PC-9 (cell line): ENCODE data around the gene DBX1. TPM values are rescaled to one million over a fixed set of nuclear protein-coding genes. Genes with fewer than 3 reads are reported as not detected.
"Not testable (repeated sequence)": the region's sequence is repeated elsewhere in the genome, so short reads cannot be mapped to it uniquely, and the experiment has no call there.

Experiments
- BruUV-seq: library from RNA; stranded (reverse); fragments of 400-500 nt; replicated peaks from 2 replicates; lab custom pipeline; 2021; lab: Mats Ljungman, UMichigan
- CTCF ChIA-PET: fragments of 300-600 bp; sonication (Branson Sonifier 250); formaldehyde crosslinking; loops from one replicate; lab custom pipeline; 2022; ENCODE audit warnings: antibody characterized with exemption; lab: Charles Lee
- POLR2A ChIA-PET: fragments of 300-600 bp; sonication (Branson Sonifier 250); formaldehyde crosslinking; loops from one replicate; lab custom pipeline; 2022; ENCODE audit warnings: antibody characterized with exemption; ENCODE audit not compliant: unreplicated experiment; lab: Charles Lee
- DNase-seq, 2 experiments: peaks; one replicate each; pipeline versions ENCODE4 v3.0.0 to v3.0.0-alpha.2; 2015 to 2022; ENCODE audit warnings: mixed read lengths in 1 of 2
- H2AFZ ChIP-seq: fragments of 200-600 bp; sonication (generic); 2 replicates; pipeline ENCODE4 v1.8.1; 2017; ENCODE audit warnings: antibody characterized with exemption
- H3F3A ChIP-seq: fragments of 200-600 bp; sonication (generic); 2 replicates; pipeline ENCODE4 v1.8.1; 2017; ENCODE audit warnings: antibody characterized with exemption, mild to moderate bottlenecking, low read depth; ENCODE audit not compliant: insufficient read depth
- H3K27ac ChIP-seq: fragments of 200-600 bp; sonication (generic); 2 replicates; pipeline ENCODE4 v1.6.1; 2016; ENCODE audit warnings: mixed run types
- H3K27me3 ChIP-seq: fragments of 200-600 bp; sonication (generic); 2 replicates; pipeline ENCODE4 v1.6.1; 2016; ENCODE audit warnings: low read depth, mixed run types; ENCODE audit not compliant: insufficient read depth
- H3K36me3 ChIP-seq: fragments of 200-600 bp; sonication (generic); 2 replicates; pipeline ENCODE4 v1.6.1; 2016; ENCODE audit warnings: low read depth, mixed run types
- H3K4me1 ChIP-seq: fragments of 200-600 bp; sonication (generic); replicated peaks from 2 replicates; pipeline ENCODE4 v1.6.1; 2016; ENCODE audit warnings: mixed run types; ENCODE audit not compliant: insufficient read depth
- H3K4me2 ChIP-seq: fragments of 200-600 bp; sonication (generic); 2 replicates; pipeline ENCODE4 v1.6.1; 2017; ENCODE audit warnings: mixed run types
- H3K4me3 ChIP-seq: fragments of 200-600 bp; sonication (generic); 2 replicates; pipeline ENCODE4 v1.6.1; 2016; ENCODE audit warnings: mixed run types
- H3K79me2 ChIP-seq: fragments of 200-600 bp; sonication (generic); 2 replicates; pipeline ENCODE4 v1.6.1; 2017; ENCODE audit warnings: low read depth, mixed run types
- H3K9me2 ChIP-seq: fragments of 200-600 bp; sonication (generic); 2 replicates; pipeline ENCODE4 v1.8.1; 2017; ENCODE audit warnings: mild to moderate bottlenecking; ENCODE audit not compliant: insufficient read depth
- H3K9me3 ChIP-seq: fragments of 200-600 bp; sonication (generic); 2 replicates; pipeline ENCODE4 v1.8.1; 2016; ENCODE audit warnings: low read depth; ENCODE audit not compliant: insufficient read depth
- H4K20me1 ChIP-seq: fragments of 200-600 bp; sonication (generic); 2 replicates; pipeline ENCODE4 v1.8.1; 2017; ENCODE audit not compliant: insufficient read depth
- CTCF ChIP-seq: fragments of 200-600 bp; sonication (generic); conservative IDR thresholded peaks from 2 replicates; pipeline ENCODE4 v1.6.1; 2017; ENCODE audit warnings: mixed run types, antibody characterized with exemption, mild to moderate bottlenecking, moderate library complexity
- EZH2 ChIP-seq: fragments of 200-600 bp; sonication (generic); IDR thresholded peaks from 2 replicates; pipeline ENCODE4 v1.8.0; 2017; ENCODE audit warnings: antibody characterized with exemption, low read depth
- intact Hi-C: fragments of 100-400 bp; cut with micrococcal nuclease; formaldehyde crosslinking; loops from one replicate; pipeline ENCODE4 v1.10.0; 2022; ENCODE audit not compliant: unreplicated experiment
- total RNA-seq: library from RNA; stranded (reverse); gene quantifications from 2 replicates; pipeline ENCODE4 v1.2.3, GENCODE V29; 2021

DBX1 gene
- total RNA-seq, 1 experiment from 2014 or later = not detected

DNA sequence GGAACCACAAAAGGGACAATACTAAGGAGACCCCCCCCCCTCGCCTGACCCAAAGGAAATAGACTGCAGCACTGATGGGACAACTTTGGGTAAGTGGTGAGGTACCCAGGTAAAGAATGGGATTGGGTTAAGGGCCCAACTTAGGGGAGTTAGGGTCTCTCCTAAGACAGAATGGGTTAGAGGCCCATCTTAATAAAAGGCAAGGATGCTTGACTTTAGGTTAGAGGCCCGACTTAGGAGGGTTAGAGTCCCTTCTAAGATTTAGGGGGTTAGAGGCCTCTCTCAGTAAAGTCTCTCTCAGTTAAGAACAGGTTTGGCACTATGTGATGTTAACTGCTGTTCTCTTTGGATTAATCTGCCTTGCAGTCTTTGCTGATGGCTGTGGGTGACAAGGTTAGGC, 41.0 kb upstream of the DBX1 start:
- intact Hi-C loops = no loop called here
- H3K27me3 ChIP-seq = peaks cover 12% of the 10 kb centered on the region
- CTCF ChIA-PET = no interaction called here
- no peaks in the 10 kb centered on the region for H3K36me3 ChIP-seq
- TF ChIP-seq CTCF = no peak
- no peak for TF ChIP-seq EZH2
- H3K9me2 ChIP-seq = no peaks in the 10 kb centered on the region
- no peak for DNase-seq
- H3K27ac ChIP-seq = no peak overlapping the region
- no peaks in the 10 kb centered on the region for H3F3A ChIP-seq
- BruUV-seq = no TSS peak
- H2AFZ ChIP-seq = no peak overlapping the region
- H4K20me1 ChIP-seq = no peaks in the 10 kb centered on the region
- no peaks in the 10 kb centered on the region for H3K4me1 ChIP-seq
- no peak overlapping the region for H3K4me3 ChIP-seq
- POLR2A ChIA-PET = no interaction called here
- H3K79me2 ChIP-seq = no peaks in the 10 kb centered on the region
- no peaks in the 10 kb centered on the region for H3K9me3 ChIP-seq
- H3K4me2 ChIP-seq = no peak overlapping the region

- peak overlapping the region; percentile 23; the same call in 1 of the 2 replicates for H3K4me2 ChIP-seq
- DNase-seq, H3F3A ChIP-seq, H3K36me3 ChIP-seq, H3K4me3 ChIP-seq, H2AFZ ChIP-seq, H3K27ac ChIP-seq, H4K20me1 ChIP-seq, POLR2A ChIA-PET, H3K79me2 ChIP-seq, intact Hi-C loops, H3K4me1 ChIP-seq, BruUV-seq, CTCF ChIA-PET, H3K27me3 ChIP-seq, H3K9me3 ChIP-seq, H3K9me2 ChIP-seq: not testable (repeated sequence)
These were observed 40.2 kb upstream of the DBX1 start for GRCh38 chr11:20200331-20200955.

DNA sequence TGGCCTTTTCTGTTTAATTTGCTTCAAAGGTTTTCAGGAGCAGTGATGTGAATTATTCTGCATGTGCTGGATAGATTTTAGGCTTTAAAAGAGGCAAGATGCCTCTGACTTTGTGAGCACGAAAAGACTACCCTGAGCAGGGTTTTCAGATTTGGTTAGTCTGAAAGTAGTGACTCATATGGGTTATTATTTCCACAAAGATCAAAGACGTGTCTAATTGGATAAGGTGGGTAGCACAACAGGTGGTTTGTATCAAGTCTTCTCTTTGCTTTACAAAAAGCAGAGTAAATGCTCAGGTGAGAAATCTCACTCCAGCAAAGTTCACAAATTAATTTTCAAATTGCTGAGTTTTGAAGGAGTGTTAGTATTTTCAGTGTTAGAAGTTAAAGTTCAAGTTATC, 37.6 kb upstream of the DBX1 start:
- intact Hi-C loops = no loop called here
- ChIA-PET CTCF (no interaction called here), POLR2A (no interaction called here)
- 0 out of 2 replicates have a peak, but pooled peaks cover 8% of the 10 kb centered on the region for H3K27me3 ChIP-seq
- TF ChIP-seq EZH2 (no peak), CTCF (no peak)
- no peak for DNase-seq
- H3K4me2 ChIP-seq = no peak overlapping the region
- no peaks in the 10 kb centered on the region for H3K79me2 ChIP-seq
- no peak overlapping the region for H3K27ac ChIP-seq
- H3F3A ChIP-seq = no peaks in the 10 kb centered on the region
- no peaks in the 10 kb centered on the region for H3K9me2 ChIP-seq
- H2AFZ ChIP-seq = no peak overlapping the region
- H4K20me1 ChIP-seq = no peaks in the 10 kb centered on the region
- no peaks in the 10 kb centered on the region for H3K4me1 ChIP-seq
- H3K4me3 ChIP-seq = no peak overlapping the region
- no peaks in the 10 kb centered on the region for H3K9me3 ChIP-seq
- no peaks in the 10 kb centered on the region for H3K36me3 ChIP-seq
- no TSS peak for BruUV-seq

GRCh38 chr11:20194470-20194869, 34.2 kb upstream of the DBX1 start:
- Histone ChIP-seq H4K20me1 (no peaks in the 10 kb centered on the region), H3K9me3 (no peaks in the 10 kb centered on the region), H3K79me2 (no peaks in the 10 kb centered on the region), H2AFZ (no peak overlapping the region), H3K27ac (no peak overlapping the region), H3K27me3 (peaks cover 17% of the 10 kb centered on the region), H3K9me2 (no peaks in the 10 kb centered on the region), H3K4me2 (no peak overlapping the region), H3K36me3 (no peaks in the 10 kb centered on the region), H3K4me1 (no peaks in the 10 kb centered on the region), H3F3A (no peaks in the 10 kb centered on the region), H3K4me3 (no peak overlapping the region)
- DNase-seq = no peak
- ChIA-PET CTCF (no interaction called here), POLR2A (no interaction called here)
- intact Hi-C loops = no loop called here
- no TSS peak for BruUV-seq
- TF ChIP-seq EZH2 (no peak), CTCF (no peak)
